ENCODE results near the gene CIDEC. TPM values are rescaled to one million over a fixed set of nuclear protein-coding genes. Genes with fewer than 3 reads are reported as not detected.

CIDEC gene
- total and polyA plus RNA-seq, 9 of the 15 experiments (the other 6 are each of a cell fraction or from before 2014, with no cell fraction given) = not detected

DNA sequence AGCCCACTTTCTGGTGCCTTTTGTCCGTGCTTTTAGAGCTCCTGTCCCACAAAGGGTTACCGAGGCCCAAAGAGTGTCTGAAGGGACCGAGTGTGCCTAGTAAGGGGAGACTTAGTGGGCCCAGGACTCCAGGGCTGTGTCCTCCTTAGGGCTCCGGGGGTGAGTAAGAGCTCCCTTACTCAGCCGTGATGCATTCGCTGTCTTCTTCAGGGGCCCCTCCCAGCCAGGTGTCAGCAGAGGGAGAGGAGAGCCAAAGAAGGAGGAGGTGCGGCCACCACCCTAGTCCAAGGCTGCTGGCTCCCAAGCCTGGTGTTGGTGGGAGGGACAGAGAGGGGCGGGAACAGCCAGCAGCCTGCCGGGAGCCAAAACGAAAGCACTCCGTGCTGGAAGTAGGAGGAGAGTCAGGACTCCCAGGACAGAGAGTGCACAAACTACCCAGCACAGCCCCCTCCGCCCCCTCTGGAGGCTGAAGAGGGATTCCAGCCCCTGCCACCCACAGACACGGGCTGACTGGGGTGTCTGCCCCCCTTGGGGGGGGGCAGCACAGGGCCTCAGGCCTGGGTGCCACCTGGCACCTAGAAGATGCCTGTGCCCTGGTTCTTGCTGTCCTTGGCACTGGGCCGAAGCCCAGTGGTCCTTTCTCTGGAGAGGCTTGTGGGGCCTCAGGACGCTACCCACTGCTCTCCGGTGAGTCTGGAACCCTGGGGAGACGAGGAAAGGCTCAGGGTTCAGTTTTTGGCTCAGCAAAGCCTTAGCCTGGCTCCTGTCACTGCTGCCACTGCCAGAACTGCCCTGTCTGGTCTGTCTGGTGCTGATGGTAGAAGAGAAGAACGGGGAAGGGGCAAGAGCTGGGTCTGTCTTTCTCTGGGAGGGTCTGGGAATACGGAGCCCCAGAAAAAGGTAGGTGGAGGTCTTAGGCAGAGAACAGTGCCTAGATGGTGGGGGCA is 37.0 kb upstream of the CIDEC start, which contains the start of gene IL17RC (continued):
- TF ChIP-seq MEIS2 (IDR thresholded peaks at IDR 0.05; ENCODE audit: partially characterized antibody) = peak; percentile 4
- TF ChIP-seq, protein P1, sequence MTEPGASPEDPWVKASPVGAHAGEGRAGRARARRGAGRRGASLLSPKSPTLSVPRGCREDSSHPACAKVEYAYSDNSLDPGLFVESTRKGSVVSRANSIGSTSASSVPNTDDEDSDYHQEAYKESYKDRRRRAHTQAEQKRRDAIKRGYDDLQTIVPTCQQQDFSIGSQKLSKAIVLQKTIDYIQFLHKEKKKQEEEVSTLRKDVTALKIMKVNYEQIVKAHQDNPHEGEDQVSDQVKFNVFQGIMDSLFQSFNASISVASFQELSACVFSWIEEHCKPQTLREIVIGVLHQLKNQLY (CRISPR knock-in tag; conservative IDR thresholded peaks at IDR 0.05) = 0 out of 4 replicates have a peak, but pooled peaks of 1 of the 2 experiments have one; percentile 10
- TF ChIP-seq MYC (IDR thresholded peaks at IDR 0.05; ENCODE audit: low read depth, low read length) = peak; percentile 62
- TF ChIP-seq MYC (CRISPR knock-in tag; IDR thresholded peaks at IDR 0.05; ENCODE audit: borderline replicate concordance, low read depth) = no peak

DNA sequence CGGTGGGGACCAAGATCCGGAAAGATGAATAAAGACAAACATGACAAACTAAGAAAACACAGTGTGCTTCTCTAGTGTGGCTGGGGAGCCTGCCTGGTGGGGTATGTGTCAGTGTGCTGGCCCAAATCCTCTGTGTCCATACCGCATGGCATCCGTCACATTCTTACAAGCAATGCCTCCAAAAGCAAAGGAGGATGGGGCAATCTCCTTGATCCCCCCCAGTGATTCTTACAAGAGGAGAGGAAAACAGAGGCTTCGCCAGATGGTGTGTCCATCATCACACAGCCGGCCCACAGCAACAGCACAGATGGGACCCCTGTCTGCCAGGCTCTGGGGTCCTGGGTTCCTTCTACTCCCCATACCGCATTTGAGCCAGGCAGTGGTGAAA is 36.3 kb upstream of the CIDEC start:
- peak overlapping the region; percentile 94 for H2AFZ ChIP-seq (ENCODE audit: low read depth, low read length)
- peak overlapping the region; percentile 73 to 91; a peak in 3 of 4 replicates for H3K9ac ChIP-seq (ENCODE audit: insufficient read depth in 1 of 2, low read depth in 2 of 2, low read length in 2 of 2)
- H4K20me1 ChIP-seq (replicated peaks; ENCODE audit: control insufficient read depth, insufficient read depth, low read length) = no peaks in the 10 kb centered on the region
- H3K27me3 ChIP-seq (ENCODE audit: control insufficient read depth in 2 of 2, insufficient read depth in 2 of 2, low read length in 2 of 2) = no peaks in the 10 kb centered on the region
- ATAC-seq (no peak), FAIRE-seq (no peak), DNase-seq (ENCODE audit: extremely low read depth in 1 of 4, low spot score in 3 of 4) (no peak)
- peaks cover 29 to 48% of the 10 kb centered on the region in 2 experiments for H3K4me1 ChIP-seq (replicated peaks in 1 of 2; ENCODE audit: control insufficient read depth in 2 of 2, insufficient read depth in 2 of 2, low read length in 2 of 2)
- H3K9me1 ChIP-seq (ENCODE audit: control insufficient read depth, insufficient read depth, low read length) = peaks cover 3% of the 10 kb centered on the region
- ChIA-PET CTCF (ENCODE audit: low intra/inter-chr PET ratio) (no interaction called here), POLR2A (interaction anchor here (0.7 to 1.9 kb wide), 10 partner anchors 8 to 140 kb away, joined by 3 to 8 read pairs (median 4); partner anchors contain the start of gene CRELD1)
- 87% methylated on average over 7 of the region's 7 CpGs for WGBS (ENCODE audit: insufficient coverage, low coverage, missing lambda C conversion rate)
- no peaks in the 10 kb centered on the region for H3K79me2 ChIP-seq (ENCODE audit: control insufficient read depth, insufficient read depth, low read length)
- H3K27ac ChIP-seq (ENCODE audit: extremely low read depth, low read depth, low read length) = peak overlapping the region; percentile 51; the same call in 2 of the 3 replicates
- H3K36me3 ChIP-seq (ENCODE audit: control insufficient read depth, insufficient read depth, low read length) = no peaks in the 10 kb centered on the region
- intact Hi-C loops (cut with micrococcal nuclease) = loop anchor here (5.0 kb wide), 1 partner anchor 54 kb away; no protein-coding TSS in a partner anchor
- H3K4me3 ChIP-seq = peak overlapping the region; percentile 39
- H3K9me3 ChIP-seq (replicated peaks; ENCODE audit: control insufficient read depth, insufficient read depth, low read depth, low read length) = no peaks in the 10 kb centered on the region
- no TSS peak for BruUV-seq (replicated peaks)
- in situ Hi-C loops (cut with MboI) = no loop called here
- H3K4me2 ChIP-seq (ENCODE audit: insufficient read depth, low read length) = peak overlapping the region; percentile 87
- TF ChIP-seq, protein P2, sequence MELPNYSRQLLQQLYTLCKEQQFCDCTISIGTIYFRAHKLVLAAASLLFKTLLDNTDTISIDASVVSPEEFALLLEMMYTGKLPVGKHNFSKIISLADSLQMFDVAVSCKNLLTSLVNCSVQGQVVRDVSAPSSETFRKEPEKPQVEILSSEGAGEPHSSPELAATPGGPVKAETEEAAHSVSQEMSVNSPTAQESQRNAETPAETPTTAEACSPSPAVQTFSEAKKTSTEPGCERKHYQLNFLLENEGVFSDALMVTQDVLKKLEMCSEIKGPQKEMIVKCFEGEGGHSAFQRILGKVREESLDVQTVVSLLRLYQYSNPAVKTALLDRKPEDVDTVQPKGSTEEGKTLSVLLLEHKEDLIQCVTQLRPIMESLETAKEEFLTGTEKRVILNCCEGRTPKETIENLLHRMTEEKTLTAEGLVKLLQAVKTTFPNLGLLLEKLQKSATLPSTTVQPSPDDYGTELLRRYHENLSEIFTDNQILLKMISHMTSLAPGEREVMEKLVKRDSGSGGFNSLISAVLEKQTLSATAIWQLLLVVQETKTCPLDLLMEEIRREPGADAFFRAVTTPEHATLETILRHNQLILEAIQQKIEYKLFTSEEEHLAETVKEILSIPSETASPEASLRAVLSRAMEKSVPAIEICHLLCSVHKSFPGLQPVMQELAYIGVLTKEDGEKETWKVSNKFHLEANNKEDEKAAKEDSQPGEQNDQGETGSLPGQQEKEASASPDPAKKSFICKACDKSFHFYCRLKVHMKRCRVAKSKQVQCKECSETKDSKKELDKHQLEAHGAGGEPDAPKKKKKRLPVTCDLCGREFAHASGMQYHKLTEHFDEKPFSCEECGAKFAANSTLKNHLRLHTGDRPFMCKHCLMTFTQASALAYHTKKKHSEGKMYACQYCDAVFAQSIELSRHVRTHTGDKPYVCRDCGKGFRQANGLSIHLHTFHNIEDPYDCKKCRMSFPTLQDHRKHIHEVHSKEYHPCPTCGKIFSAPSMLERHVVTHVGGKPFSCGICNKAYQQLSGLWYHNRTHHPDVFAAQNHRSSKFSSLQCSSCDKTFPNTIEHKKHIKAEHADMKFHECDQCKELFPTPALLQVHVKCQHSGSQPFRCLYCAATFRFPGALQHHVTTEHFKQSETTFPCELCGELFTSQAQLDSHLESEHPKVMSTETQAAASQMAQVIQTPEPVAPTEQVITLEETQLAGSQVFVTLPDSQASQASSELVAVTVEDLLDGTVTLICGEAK (IDR thresholded peaks at IDR 0.05) = 0 out of 2 replicates have a peak, but pooled peaks have one; percentile 19
- TF ChIP-seq, protein P2 (CRISPR knock-in tag; IDR thresholded peaks at IDR 0.05) = no peak
- TF ChIP-seq, protein P3, sequence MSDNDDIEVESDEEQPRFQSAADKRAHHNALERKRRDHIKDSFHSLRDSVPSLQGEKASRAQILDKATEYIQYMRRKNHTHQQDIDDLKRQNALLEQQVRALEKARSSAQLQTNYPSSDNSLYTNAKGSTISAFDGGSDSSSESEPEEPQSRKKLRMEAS (CRISPR knock-in tag; IDR thresholded peaks at IDR 0.05) = peak; percentile 9; the same call in 1 of the 2 replicates
- no peak for TF ChIP-seq NFATC3 (IDR thresholded peaks at IDR 0.05)
- no peak for TF ChIP-seq PURB (CRISPR knock-in tag; IDR thresholded peaks at IDR 0.05; ENCODE audit: low read depth)
